T-helper 1 cell (primary cell): ENCODE measurements around the gene GGACT.
"Not testable (repeated sequence)": the region's sequence is repeated elsewhere in the genome, so short reads cannot be mapped to it uniquely, and the experiment has no call there.

Experiments used
- DNase-seq, 5 donors: peaks; one replicate each; pipeline ENCODE4 v3.0.0-alpha.2; 2012 to 2020

The GGACT gene

GRCh38 chr13:100528353-100528752, 60.2 kb downstream of the GGACT start:
- DNase-seq: no peak

- DNase-seq: no peak
Measured at GRCh38 chr13:100527644-100528043, 60.9 kb downstream of the GGACT start.

- no peak for DNase-seq
Measured at GRCh38 chr13:100526318-100527000, 62.1 kb downstream of the GGACT start.

GRCh38 chr13:100525453-100526317, 62.9 kb downstream of the GGACT start:
- DNase-seq: no peak

GRCh38 chr13:100524688-100525087, 63.9 kb downstream of the GGACT start:
- DNase-seq: not testable (repeated sequence)

- DNase-seq: no peak
Measured at GRCh38 chr13:100523981-100524386, 64.6 kb downstream of the GGACT start.

- no peak for DNase-seq
Measured at GRCh38 chr13:100523411-100523810, 65.2 kb downstream of the GGACT start.

- no peak for DNase-seq
Measured at GRCh38 chr13:100522618-100523309, 65.8 kb downstream of the GGACT start.

GRCh38 chr13:100521851-100522617, 66.6 kb downstream of the GGACT start:
- DNase-seq: peak in 1 of 5 donors; percentile 28

- no peak for DNase-seq
Measured at GRCh38 chr13:100520936-100521850, 67.4 kb downstream of the GGACT start.

GRCh38 chr13:100519626-100520025, 69.0 kb downstream of the GGACT start:
- DNase-seq: no peak

- no peak for DNase-seq
Measured at GRCh38 chr13:100518394-100519062, 70.1 kb downstream of the GGACT start.

GRCh38 chr13:100517728-100518127, 70.9 kb downstream of the GGACT start:
- DNase-seq: peak in 1 of 5 donors; percentile 76

GRCh38 chr13:100517135-100517534, 71.5 kb downstream of the GGACT start:
- no peak for DNase-seq

GRCh38 chr13:100515410-100515800, 73.2 kb downstream of the GGACT start:
- no peak for DNase-seq

GRCh38 chr13:100514788-100515409, 73.7 kb downstream of the GGACT start:
- peak; percentile 38 to 72 (median 60) for DNase-seq

- DNase-seq: no peak
Measured at GRCh38 chr13:100513987-100514670, 74.5 kb downstream of the GGACT start.

GRCh38 chr13:100513171-100513570, 75.4 kb downstream of the GGACT start:
- no peak for DNase-seq

GRCh38 chr13:100512422-100512821, 76.2 kb downstream of the GGACT start:
- DNase-seq: no peak

- no peak for DNase-seq
Measured at GRCh38 chr13:100511466-100511865, 77.1 kb downstream of the GGACT start.
